Uterus (tissue), 2 donors: ENCODE results near the gene UFSP1.

Source experiments
- CTCF ChIP-seq, 4 experiments: fragments of 200-600 bp in 2 of 4; fragments of 450-650 bp in 2 of 4; sonication (generic) in 2 of 4; IDR thresholded peaks; one replicate each; pipeline ENCODE4 v1.5.1; 2016 to 2019; ENCODE audit warnings: antibody characterized with exemption in 4 of 4, mild to moderate bottlenecking in 2 of 4, moderate library complexity in 1 of 4
- POLR2A ChIP-seq, 2 donors: fragments of 450-650 bp; IDR thresholded peaks; one replicate each; pipeline ENCODE4 v1.6.1; 2016; ENCODE audit warnings: antibody characterized with exemption in 2 of 2, mild to moderate bottlenecking in 1 of 2, moderate library complexity in 1 of 2

GRCh38 chr7:100914208-100914878 lies 24.8 kb upstream of the UFSP1 start:
- no peak for TF ChIP-seq CTCF (IDR thresholded peaks at IDR 0.05)
- no peak for TF ChIP-seq POLR2A (IDR thresholded peaks at IDR 0.05)
